H1 (cell line): ENCODE results near the gene MAGI1. TPM values are rescaled to one million over a fixed set of nuclear protein-coding genes. Genes with fewer than 3 reads are reported as not detected.

Experiments used
- BACH1 ChIP-seq: IDR thresholded peaks from 2 replicates; pipeline ENCODE4 v1.6.1; 2012; ENCODE audit warnings: low read length, improper control_type of control experiment
- CEBPB ChIP-seq: IDR thresholded peaks from 2 replicates; pipeline ENCODE4 v1.6.1; 2012; ENCODE audit warnings: low read depth, low read length
- CHD2 ChIP-seq: IDR thresholded peaks from 2 replicates; pipeline ENCODE4 v1.6.1; 2012; ENCODE audit warnings: low read length, improper control_type of control experiment
- CTBP2 ChIP-seq: IDR thresholded peaks from 2 replicates; pipeline ENCODE4 v1.7.0; 2011; ENCODE audit warnings: borderline replicate concordance, mild to moderate bottlenecking, moderate library complexity, mixed read lengths, low read length; ENCODE audit not compliant: insufficient read depth, insufficient read length
- JUN ChIP-seq: IDR thresholded peaks from 2 replicates; pipeline ENCODE4 v1.6.1; 2011; ENCODE audit warnings: low read depth, mild to moderate bottlenecking, improper control_type of control experiment, low read length
- PHF8 ChIP-seq: fragments of 200-600 bp; sonication (generic); conservative IDR thresholded peaks from 2 replicates; pipeline ENCODE4 v1.7.1; 2012; ENCODE audit warnings: low read depth, mild to moderate bottlenecking, inconsistent platforms, low read length, moderate library complexity
- SIN3A ChIP-seq, 2 experiments: IDR thresholded peaks in 1 of 2; conservative IDR thresholded peaks in 1 of 2; 2 replicates each; pipeline ENCODE4 v1.6.1; 2011 to 2012; ENCODE audit warnings: low read length in 2 of 2, improper control_type of control experiment in 1 of 2, low read depth in 1 of 2, mild to moderate bottlenecking in 1 of 2
- SP2 ChIP-seq: IDR thresholded peaks from 2 replicates; pipeline ENCODE4 v1.6.1; 2012; ENCODE audit warnings: mild to moderate bottlenecking, low read length, inconsistent platforms
- polyA plus RNA-seq, 7 experiments: library from polyadenylated mRNA; depleted of rRNA in 3 of 7; stranded (reverse) in 5 of 7; unstranded in 2 of 7; fragments of >200 nt in 5 of 7; fragments of 200-250 nt in 2 of 7; gene quantifications; 1 replicate in 5 of 7; 2 replicates in 1 of 7; 4 replicates in 1 of 7; pipeline versions ENCODE4 v1.2.1 to v1.2.3, GENCODE V29; 2011 to 2013; ENCODE audit warnings: missing spikeins in 2 of 7, mixed read lengths in 2 of 7
- total RNA-seq: library from RNA; stranded (reverse); fragmentation: NEBNext Ultra II Directional; extraction: Animal tissue kit (Norgen Biotek cat#: 25700); gene quantifications from 2 replicates; pipeline ENCODE4 v1.2.1, GENCODE V29; 2021
- TF ChIP-seq, protein P1 (sequence below): IDR thresholded peaks from 2 replicates; pipeline ENCODE4 v1.6.1; 2012; ENCODE audit warnings: low read length, inconsistent platforms

Gene MAGI1
- total and polyA plus RNA-seq, 2 of the 8 experiments (the other 6 are each of a cell fraction or from before 2014, with no cell fraction given), result 19.8 to 78.0 TPM

DNA sequence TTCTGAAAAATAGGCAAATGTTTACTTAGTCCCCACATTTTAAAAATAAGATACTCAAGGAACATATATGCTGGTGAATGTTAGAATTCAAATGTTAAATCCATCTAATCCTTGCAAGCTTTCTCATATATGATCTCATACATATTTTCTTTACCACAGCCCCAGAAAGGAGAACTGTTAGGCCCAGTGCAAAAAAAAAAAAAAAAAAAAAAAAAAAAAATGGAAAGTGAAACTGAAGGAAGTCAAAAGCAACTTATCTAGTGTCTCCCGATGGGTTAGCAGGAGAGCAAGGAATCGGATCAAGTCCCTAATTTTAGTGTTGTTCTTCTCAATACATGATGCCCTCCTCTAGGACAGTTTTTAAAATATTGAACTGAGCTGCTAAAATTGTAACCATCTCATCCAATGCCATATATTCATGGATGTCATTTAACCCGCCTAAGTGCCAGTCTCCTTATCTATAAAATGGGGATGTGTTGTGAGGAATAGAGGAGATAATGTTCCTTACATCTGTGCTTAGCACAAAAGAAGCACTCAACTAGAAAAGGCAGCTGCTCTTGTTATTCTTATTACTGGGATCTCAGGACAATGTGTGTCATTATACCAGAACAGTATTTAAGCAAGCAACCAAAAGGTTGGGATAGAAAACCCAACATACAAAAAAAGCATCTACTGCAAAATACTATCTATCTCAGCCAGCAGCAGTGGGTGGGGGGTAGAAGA, 279.7 kb downstream of the MAGI1 start (continued):
- TF ChIP-seq CTBP2 (no peak), JUN (no peak), BACH1 (no peak), SIN3A (conservative IDR thresholded peaks at IDR 0.05 in 1 of 2, IDR thresholded peaks at IDR 0.05 in 1 of 2; ENCODE audit: low read depth in 1 of 2, low read length in 2 of 2) (no peak), CHD2 (no peak), CEBPB (no peak), SP2 (no peak), PHF8 (no peak)
- TF ChIP-seq, protein P1, sequence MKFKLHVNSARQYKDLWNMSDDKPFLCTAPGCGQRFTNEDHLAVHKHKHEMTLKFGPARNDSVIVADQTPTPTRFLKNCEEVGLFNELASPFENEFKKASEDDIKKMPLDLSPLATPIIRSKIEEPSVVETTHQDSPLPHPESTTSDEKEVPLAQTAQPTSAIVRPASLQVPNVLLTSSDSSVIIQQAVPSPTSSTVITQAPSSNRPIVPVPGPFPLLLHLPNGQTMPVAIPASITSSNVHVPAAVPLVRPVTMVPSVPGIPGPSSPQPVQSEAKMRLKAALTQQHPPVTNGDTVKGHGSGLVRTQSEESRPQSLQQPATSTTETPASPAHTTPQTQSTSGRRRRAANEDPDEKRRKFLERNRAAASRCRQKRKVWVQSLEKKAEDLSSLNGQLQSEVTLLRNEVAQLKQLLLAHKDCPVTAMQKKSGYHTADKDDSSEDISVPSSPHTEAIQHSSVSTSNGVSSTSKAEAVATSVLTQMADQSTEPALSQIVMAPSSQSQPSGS, result no peak
